Thoracic aorta (tissue), 2 donors: ENCODE measurements around the gene ANKFN1. TPM values are rescaled to one million over a fixed set of nuclear protein-coding genes. Genes with fewer than 3 reads are reported as not detected.

Experiments used
- ATAC-seq: fragments of 150-250 bp; one replicate; pipeline ENCODE4 v1.8.0; 2017; ENCODE audit warnings: low read depth; ENCODE audit not compliant: insufficient number of reproducible peaks, low FRiP score
- DNase-seq: peaks from one replicate; pipeline ENCODE4 v3.0.0-alpha.2; 2020; ENCODE audit warnings: low spot score
- H3K27ac ChIP-seq, 2 donors: fragments of 200-600 bp; sonication (generic); 1 replicate in 1 of 2; 2 replicates in 1 of 2; pipeline ENCODE4 v1.5.1; 2016; ENCODE audit warnings: mild to moderate bottlenecking in 2 of 2, moderate library complexity in 2 of 2
- H3K27me3 ChIP-seq: fragments of 200-600 bp; sonication (generic); replicated peaks from 2 replicates; pipeline ENCODE4 v1.6.0; 2016; ENCODE audit warnings: mild to moderate bottlenecking; ENCODE audit not compliant: insufficient read depth
- H3K36me3 ChIP-seq: fragments of 200-600 bp; sonication (generic); one replicate; pipeline ENCODE4 v1.5.1; 2016
- H3K4me1 ChIP-seq, 2 donors: fragments of 200-600 bp; sonication (generic); 1 replicate in 1 of 2; 2 replicates in 1 of 2; pipeline versions ENCODE4 v1.5.1 to v1.6.0; 2016; ENCODE audit warnings: low read depth in 2 of 2, mild to moderate bottlenecking in 1 of 2; ENCODE audit not compliant: control insufficient read depth in 1 of 2
- H3K4me3 ChIP-seq: fragments of 200-600 bp; sonication (generic); 2 replicates; pipeline ENCODE4 v1.5.1; 2016; ENCODE audit warnings: mild to moderate bottlenecking
- H3K9me3 ChIP-seq: fragments of 200-600 bp; sonication (generic); 2 replicates; pipeline ENCODE4 v1.5.1; 2016
- total RNA-seq, 2 donors: library from RNA; depleted of rRNA; stranded (reverse); fragments of >200 nt; gene quantifications; one replicate each; pipeline versions ENCODE4 v1.1.0 to v1.2.3, GENCODE V29; 2016
- TF ChIP-seq, protein P1 (sequence below): fragments of 200-600 bp; sonication (generic); IDR thresholded peaks from one replicate; pipeline ENCODE4 v1.5.1; 2019; ENCODE audit warnings: antibody characterized with exemption

ANKFN1 gene
- total RNA-seq, 2 donors from 2014 or later: 0.68 TPM; not detected in 1

- DNase-seq (no peak), ATAC-seq (no peak)
- TF ChIP-seq, protein P1, sequence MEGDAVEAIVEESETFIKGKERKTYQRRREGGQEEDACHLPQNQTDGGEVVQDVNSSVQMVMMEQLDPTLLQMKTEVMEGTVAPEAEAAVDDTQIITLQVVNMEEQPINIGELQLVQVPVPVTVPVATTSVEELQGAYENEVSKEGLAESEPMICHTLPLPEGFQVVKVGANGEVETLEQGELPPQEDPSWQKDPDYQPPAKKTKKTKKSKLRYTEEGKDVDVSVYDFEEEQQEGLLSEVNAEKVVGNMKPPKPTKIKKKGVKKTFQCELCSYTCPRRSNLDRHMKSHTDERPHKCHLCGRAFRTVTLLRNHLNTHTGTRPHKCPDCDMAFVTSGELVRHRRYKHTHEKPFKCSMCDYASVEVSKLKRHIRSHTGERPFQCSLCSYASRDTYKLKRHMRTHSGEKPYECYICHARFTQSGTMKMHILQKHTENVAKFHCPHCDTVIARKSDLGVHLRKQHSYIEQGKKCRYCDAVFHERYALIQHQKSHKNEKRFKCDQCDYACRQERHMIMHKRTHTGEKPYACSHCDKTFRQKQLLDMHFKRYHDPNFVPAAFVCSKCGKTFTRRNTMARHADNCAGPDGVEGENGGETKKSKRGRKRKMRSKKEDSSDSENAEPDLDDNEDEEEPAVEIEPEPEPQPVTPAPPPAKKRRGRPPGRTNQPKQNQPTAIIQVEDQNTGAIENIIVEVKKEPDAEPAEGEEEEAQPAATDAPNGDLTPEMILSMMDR: no peak
- Histone ChIP-seq H3K27ac (no peak overlapping the region), H3K36me3 (no peaks in the 10 kb centered on the region), H3K27me3 (no peaks in the 10 kb centered on the region), H3K4me1 (no peaks in the 10 kb centered on the region), H3K9me3 (no peaks in the 10 kb centered on the region), H3K4me3 (no peak overlapping the region)
Measured at GRCh38 chr17:56317351-56318208, 164.3 kb downstream of the ANKFN1 start.

DNA sequence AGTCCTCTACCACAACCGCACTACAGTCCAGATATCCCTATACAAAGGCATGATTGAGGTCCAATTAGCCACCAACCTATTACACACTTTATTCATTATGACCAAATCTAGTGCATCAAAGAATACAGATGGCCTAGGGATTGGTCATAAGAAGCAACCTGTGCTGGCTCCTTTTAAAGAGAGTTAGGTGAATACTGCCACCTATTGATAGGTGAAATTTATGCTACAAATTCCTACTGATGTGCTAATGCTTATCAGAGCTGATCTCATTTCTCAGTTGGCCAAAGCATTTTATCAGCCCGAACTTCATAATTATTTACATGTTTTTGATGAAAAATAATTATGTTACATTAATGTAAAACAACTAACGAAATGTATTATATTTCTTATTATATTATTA is 166.3 kb downstream of the ANKFN1 start:
- Histone ChIP-seq H3K4me3 (no peak overlapping the region), H3K27ac (no peak overlapping the region), H3K4me1 (no peaks in the 10 kb centered on the region), H3K36me3 (no peaks in the 10 kb centered on the region), H3K9me3 (no peaks in the 10 kb centered on the region), H3K27me3 (no peaks in the 10 kb centered on the region)
- TF ChIP-seq, protein P1: no peak
- no peak for ATAC-seq
- no peak for DNase-seq

- H3K4me3 ChIP-seq: no peak overlapping the region
- H3K9me3 ChIP-seq: no peaks in the 10 kb centered on the region
- no peaks in the 10 kb centered on the region for H3K27me3 ChIP-seq
- ATAC-seq: no peak
- no peak for DNase-seq
- no peaks in the 10 kb centered on the region for H3K4me1 ChIP-seq
- H3K27ac ChIP-seq: no peak overlapping the region
- H3K36me3 ChIP-seq: no peaks in the 10 kb centered on the region
- TF ChIP-seq, protein P1: no peak
Measured at GRCh38 chr17:56320443-56320842, 167.2 kb downstream of the ANKFN1 start.

- no peak overlapping the region for H3K4me3 ChIP-seq
- TF ChIP-seq, protein P1: no peak
- ATAC-seq: no peak
Measured at GRCh38 chr17:56322991-56323390, 169.7 kb downstream of the ANKFN1 start.

GRCh38 chr17:56324676-56325075 is 171.4 kb downstream of the ANKFN1 start:
- no peaks in the 10 kb centered on the region for H3K36me3 ChIP-seq
- DNase-seq (no peak), ATAC-seq (no peak)
- TF ChIP-seq, protein P1: no peak
- H3K27ac ChIP-seq: no peak overlapping the region
- H3K9me3 ChIP-seq: no peaks in the 10 kb centered on the region
- H3K27me3 ChIP-seq: no peaks in the 10 kb centered on the region
- H3K4me1 ChIP-seq: no peaks in the 10 kb centered on the region
- H3K4me3 ChIP-seq: no peak overlapping the region

More at GRCh38 chr17:56322991-56323390, 169.7 kb downstream of the ANKFN1 start:
- no peak for DNase-seq
- H3K27me3 ChIP-seq: no peaks in the 10 kb centered on the region
- H3K9me3 ChIP-seq: no peaks in the 10 kb centered on the region
- no peaks in the 10 kb centered on the region for H3K36me3 ChIP-seq
- no peaks in the 10 kb centered on the region for H3K4me1 ChIP-seq
- no peak overlapping the region for H3K27ac ChIP-seq
